ENCODE results near the gene GNAL.
"Not testable (repeated sequence)": the region's sequence is repeated elsewhere in the genome, so short reads cannot be mapped to it uniquely, and the experiment has no call there.

GNAL gene

DNA sequence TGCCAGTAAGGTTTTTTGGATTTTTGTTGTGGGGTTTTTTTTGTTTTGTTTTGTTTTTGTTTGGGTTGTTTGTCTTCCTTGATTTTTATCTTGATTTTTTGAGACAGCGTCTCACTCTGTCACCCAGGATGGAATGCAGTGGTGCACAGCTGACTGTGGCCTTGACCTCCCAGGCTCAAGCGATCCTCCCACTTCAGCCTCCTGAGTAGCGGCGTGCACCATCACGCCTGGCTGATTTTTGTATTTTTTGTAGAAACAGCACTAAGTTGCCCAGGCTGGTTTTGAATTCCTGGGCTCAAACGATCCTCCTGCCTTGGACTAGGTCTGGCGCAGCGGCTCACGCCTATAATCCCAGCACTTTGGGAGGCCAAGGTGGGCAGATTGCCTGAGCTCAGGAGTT lies 202.7 kb downstream of the GNAL start:
- no peak overlapping the region for H3K4me3 ChIP-seq (ENCODE audit: low read length)
- peaks cover 8% of the 10 kb centered on the region for H3K4me1 ChIP-seq (ENCODE audit: control insufficient read depth, low read length)
- no peaks in the 10 kb centered on the region for H4K20me1 ChIP-seq (ENCODE audit: control insufficient read depth, insufficient read depth, low read depth, low read length)
- no peaks in the 10 kb centered on the region for H3K9me2 ChIP-seq (replicated peaks; ENCODE audit: control insufficient read depth, low read length)
- no peaks in the 10 kb centered on the region for H3K79me2 ChIP-seq (ENCODE audit: control insufficient read depth, low read length)
- peaks cover 45% of the 10 kb centered on the region for H3K36me3 ChIP-seq (ENCODE audit: control insufficient read depth, low read length)
- no peaks in the 10 kb centered on the region for H3F3A ChIP-seq (ENCODE audit: control insufficient read depth, insufficient read depth)
- TF ChIP-seq CTCF (IDR thresholded peaks at IDR 0.05; ENCODE audit: low read depth, low read length, poor library complexity, severe bottlenecking) (no peak), EZH2phosphoT487 (IDR thresholded peaks at IDR 0.05; ENCODE audit: borderline replicate concordance, low read length) (no peak)
- H3K27me3 ChIP-seq (ENCODE audit: control insufficient read depth, low read length) = no peaks in the 10 kb centered on the region
- no peak overlapping the region for H3K27ac ChIP-seq (ENCODE audit: low read depth, low read length)
- H3K4me2 ChIP-seq (ENCODE audit: low read length) = no peak overlapping the region
- H3K9me3 ChIP-seq (ENCODE audit: control insufficient read depth, insufficient read depth, low read length) = no peaks in the 10 kb centered on the region

DNA sequence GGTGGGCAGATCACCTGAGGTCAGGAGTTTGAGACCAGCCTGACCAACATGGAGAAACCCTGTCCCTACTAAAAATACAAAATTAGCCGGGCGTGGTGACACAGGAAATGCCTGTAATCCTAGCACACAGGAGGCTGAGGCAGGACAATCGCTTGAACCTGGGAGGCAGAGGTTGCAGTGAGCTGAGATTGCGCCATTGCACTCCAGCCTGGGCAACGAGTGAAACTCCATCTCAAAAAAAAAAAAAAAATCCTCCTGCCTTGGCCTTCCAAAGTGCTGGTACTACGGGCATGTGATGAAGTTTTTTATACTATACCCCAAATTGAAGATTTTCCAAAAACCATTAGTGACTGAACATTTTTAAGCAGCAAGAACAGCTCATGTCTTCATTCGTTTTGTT lies 203.4 kb downstream of the GNAL start:
- not testable (repeated sequence) for H3K9me3 ChIP-seq (ENCODE audit: control insufficient read depth, insufficient read depth, low read length); H3K79me2 ChIP-seq (ENCODE audit: control insufficient read depth, low read length); H3K27me3 ChIP-seq (ENCODE audit: control insufficient read depth, low read length); H3K4me3 ChIP-seq (ENCODE audit: low read length); H4K20me1 ChIP-seq (ENCODE audit: control insufficient read depth, insufficient read depth, low read depth, low read length); H3K4me2 ChIP-seq (ENCODE audit: low read length); H3K27ac ChIP-seq (ENCODE audit: low read depth, low read length); H3F3A ChIP-seq (ENCODE audit: control insufficient read depth, insufficient read depth); H3K9me2 ChIP-seq (replicated peaks; ENCODE audit: control insufficient read depth, low read length); H3K4me1 ChIP-seq (ENCODE audit: control insufficient read depth, low read length)
- peaks cover 42% of the 10 kb centered on the region for H3K36me3 ChIP-seq (ENCODE audit: control insufficient read depth, low read length)

DNA sequence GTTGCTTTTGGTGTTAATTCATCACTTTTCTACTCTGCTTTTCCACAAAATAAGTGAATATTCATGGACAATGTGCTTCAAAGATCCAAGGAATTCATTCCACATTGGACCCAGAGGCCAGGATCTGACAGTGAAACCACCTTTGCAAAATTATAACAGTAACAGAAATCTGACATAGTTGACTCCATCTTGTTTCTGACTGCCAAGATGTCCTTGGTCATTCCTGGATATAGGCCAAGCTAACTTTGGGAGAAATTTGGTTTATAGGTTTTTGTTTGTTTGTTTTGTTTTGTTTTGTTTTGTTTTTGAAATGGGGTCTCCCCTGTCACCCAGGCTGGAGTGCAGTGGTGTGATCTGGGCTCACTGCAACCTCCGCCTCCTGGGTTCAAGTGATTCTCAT lies 208.7 kb downstream of the GNAL start:
- Histone ChIP-seq H3K27ac (ENCODE audit: low read depth, low read length) (no peak overlapping the region), H3F3A (ENCODE audit: control insufficient read depth, insufficient read depth) (no peaks in the 10 kb centered on the region), H3K4me3 (ENCODE audit: low read length) (no peak overlapping the region), H3K4me1 (ENCODE audit: control insufficient read depth, low read length) (peaks cover 8% of the 10 kb centered on the region), H3K4me2 (ENCODE audit: low read length) (no peak overlapping the region), H3K9me3 (ENCODE audit: control insufficient read depth, insufficient read depth, low read length) (no peaks in the 10 kb centered on the region), H3K9me2 (replicated peaks; ENCODE audit: control insufficient read depth, low read length) (no peaks in the 10 kb centered on the region), H3K27me3 (ENCODE audit: control insufficient read depth, low read length) (no peaks in the 10 kb centered on the region), H3K36me3 (ENCODE audit: control insufficient read depth, low read length) (peaks cover 32% of the 10 kb centered on the region), H4K20me1 (ENCODE audit: control insufficient read depth, insufficient read depth, low read depth, low read length) (no peaks in the 10 kb centered on the region), H3K79me2 (ENCODE audit: control insufficient read depth, low read length) (no peaks in the 10 kb centered on the region)
- no peak for TF ChIP-seq EZH2phosphoT487 (IDR thresholded peaks at IDR 0.05; ENCODE audit: borderline replicate concordance, low read length)
- TF ChIP-seq CTCF (IDR thresholded peaks at IDR 0.05; ENCODE audit: low read depth, low read length, poor library complexity, severe bottlenecking) = no peak

- H3K79me2 ChIP-seq (ENCODE audit: control insufficient read depth, low read length) = no peaks in the 10 kb centered on the region
- H3K4me1 ChIP-seq (ENCODE audit: control insufficient read depth, low read length) = peaks cover 2% of the 10 kb centered on the region
- no peak overlapping the region for H3K4me2 ChIP-seq (ENCODE audit: low read length)
- no peaks in the 10 kb centered on the region for H3F3A ChIP-seq (ENCODE audit: control insufficient read depth, insufficient read depth)
- no peak for TF ChIP-seq CTCF (IDR thresholded peaks at IDR 0.05; ENCODE audit: low read depth, low read length, poor library complexity, severe bottlenecking)
- no peak for TF ChIP-seq EZH2phosphoT487 (IDR thresholded peaks at IDR 0.05; ENCODE audit: borderline replicate concordance, low read length)
- H3K27me3 ChIP-seq (ENCODE audit: control insufficient read depth, low read length) = no peaks in the 10 kb centered on the region
- H3K27ac ChIP-seq (ENCODE audit: low read depth, low read length) = no peak overlapping the region
- H3K36me3 ChIP-seq (ENCODE audit: control insufficient read depth, low read length) = peaks cover 27% of the 10 kb centered on the region
- no peak overlapping the region for H3K4me3 ChIP-seq (ENCODE audit: low read length)
- no peaks in the 10 kb centered on the region for H3K9me3 ChIP-seq (ENCODE audit: control insufficient read depth, insufficient read depth, low read length)
- H3K9me2 ChIP-seq (replicated peaks; ENCODE audit: control insufficient read depth, low read length) = no peaks in the 10 kb centered on the region
- H4K20me1 ChIP-seq (ENCODE audit: control insufficient read depth, insufficient read depth, low read depth, low read length) = no peaks in the 10 kb centered on the region
Observed at GRCh38 chr18:11899063-11899462, 210.0 kb downstream of the GNAL start.

Measured in DOHH2 (cell line).